Natural killer cell (primary cell): ENCODE measurements around the gene HPS4. TPM values are rescaled to one million over a fixed set of nuclear protein-coding genes. Genes with fewer than 3 reads are reported as not detected.
"Not testable (repeated sequence)": the region's sequence is repeated elsewhere in the genome, so short reads cannot be mapped to it uniquely, and the experiment has no call there.

Experiments used
- ATAC-seq, 3 donors: fragments of 150-1000 bp in 2 of 3; fragments of 200-7000 bp in 1 of 3; cut with Tn5 transposase; 1 replicate in 1 of 3; 2 replicates in 2 of 3; pipeline ENCODE4 v1.10.0; 2021; ENCODE audit warnings: mild to moderate bottlenecking in 2 of 3, moderate library complexity in 2 of 3
- DNase-seq, 2 donors: peaks; one replicate each; pipeline versions ENCODE4 v3.0.0 to v3.0.0-alpha.2; 2013 to 2021; ENCODE audit warnings: mixed read lengths in 1 of 2
- H3K27ac ChIP-seq: one replicate; pipeline ENCODE4 v1.5.1; 2013; ENCODE audit warnings: mild to moderate bottlenecking, low read length
- H3K27me3 ChIP-seq: one replicate; pipeline ENCODE4 v1.6.1; 2013; ENCODE audit warnings: low read length; ENCODE audit not compliant: control insufficient read depth, insufficient read depth
- H3K36me3 ChIP-seq: one replicate; pipeline ENCODE4 v1.6.1; 2013; ENCODE audit warnings: low read length; ENCODE audit not compliant: control insufficient read depth, insufficient read depth
- H3K4me1 ChIP-seq: one replicate; pipeline ENCODE4 v1.6.1; 2013; ENCODE audit warnings: low read length; ENCODE audit not compliant: control insufficient read depth, insufficient read depth
- H3K4me3 ChIP-seq: one replicate; pipeline ENCODE4 v1.5.1; 2013; ENCODE audit warnings: low read length
- H3K9me3 ChIP-seq: one replicate; pipeline ENCODE4 v1.6.1; 2013; ENCODE audit warnings: low read length; ENCODE audit not compliant: control insufficient read depth, insufficient read depth
- H3K27ac Mint-ChIP-seq, 2 donors: one replicate each; pipeline ENCODE4 v1.8.0; 2022; ENCODE audit warnings: mild to moderate bottlenecking in 2 of 2, mixed read lengths in 2 of 2, moderate library complexity in 1 of 2
- H3K27me3 Mint-ChIP-seq, 2 donors: one replicate each; pipeline ENCODE4 v1.8.0; 2022; ENCODE audit warnings: low read depth in 2 of 2, mixed read lengths in 2 of 2
- H3K36me3 Mint-ChIP-seq: one replicate; pipeline ENCODE4 v1.8.0; 2022; ENCODE audit warnings: mixed read lengths
- H3K4me1 Mint-ChIP-seq, 2 donors: one replicate each; pipeline ENCODE4 v1.8.0; 2022; ENCODE audit warnings: mixed read lengths in 2 of 2
- H3K4me3 Mint-ChIP-seq: one replicate; pipeline ENCODE4 v1.8.0; 2022; ENCODE audit warnings: mild to moderate bottlenecking, moderate library complexity, mixed read lengths
- H3K9me3 Mint-ChIP-seq, 2 donors: one replicate each; pipeline ENCODE4 v1.8.0; 2022; ENCODE audit warnings: mixed read lengths in 2 of 2
- WGBS: methylation state at CpG from one replicate; pipeline ENCODE4 v1.1.7; 2013; ENCODE audit warnings: missing lambda C conversion rate; ENCODE audit not compliant: insufficient coverage; 5-methylcytosine and 5-hydroxymethylcytosine counted together
- intact Hi-C: fragments of 100-400 bp; cut with micrococcal nuclease; formaldehyde crosslinking; loops from one replicate; pipeline ENCODE4 v1.14.2; 2022
- total RNA-seq, 4 donors: library from RNA; stranded (reverse); fragments of 120-200 nt in 1 of 4; gene quantifications; one replicate each; pipeline versions ENCODE4 v1.2.3 to v1.2.4, GENCODE V29; 2013 to 2022
- TF ChIP-seq, protein P1 (sequence below): fragments of 200-600 bp; IDR thresholded peaks from one replicate; pipeline ENCODE4 v1.8.0; 2022; ENCODE audit warnings: antibody characterized with exemption

The HPS4 gene
- 10 to 100 TPM; 44.8 to 53.6 (median 50.7) TPM for total RNA-seq
- total RNA-seq (2013): 39.8 TPM

DNA sequence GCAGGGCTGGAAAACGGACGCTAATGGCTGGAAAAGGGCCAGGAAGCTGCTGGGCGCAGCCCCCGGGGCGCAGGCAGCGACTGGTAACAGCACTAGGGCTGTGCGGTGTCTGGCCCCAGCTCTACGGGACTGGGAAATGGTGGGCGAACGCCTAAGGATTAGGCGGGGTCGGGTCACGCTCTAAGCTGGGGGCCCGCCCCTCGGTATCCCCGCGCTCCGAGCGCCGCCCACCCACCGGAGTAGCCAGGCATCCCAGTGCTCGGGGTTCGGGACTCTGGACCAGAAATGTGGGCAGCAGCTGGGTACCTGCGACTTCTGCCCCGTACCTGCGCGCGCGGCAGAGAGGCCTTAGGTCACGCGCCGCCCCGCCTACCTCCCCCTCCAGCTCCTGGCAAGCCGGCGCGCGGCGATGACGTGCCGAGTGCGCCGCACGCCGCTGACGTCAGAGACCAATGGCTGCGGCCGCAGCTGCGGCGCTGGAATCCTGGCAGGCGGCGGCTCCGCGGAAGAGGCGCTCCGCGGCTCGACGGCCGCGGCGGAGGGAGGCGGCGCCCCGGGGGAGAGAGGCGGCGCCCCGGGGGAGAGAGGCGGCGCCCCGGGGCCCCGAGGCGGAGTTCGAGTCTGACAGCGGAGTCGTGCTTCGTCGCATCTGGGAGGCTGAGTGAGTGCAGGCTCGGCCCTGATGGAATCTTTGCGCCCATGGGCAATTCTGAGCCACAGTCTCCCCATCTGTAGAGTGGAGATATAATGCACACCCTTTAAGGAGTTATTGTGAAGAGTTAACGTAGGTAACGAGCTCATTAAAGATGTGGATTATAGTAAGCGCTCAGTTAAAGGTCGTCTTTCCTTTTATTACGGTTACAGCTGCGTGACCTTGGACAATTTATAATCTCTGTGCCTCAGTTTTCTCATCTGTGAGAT lies at the start of gene HPS4, which contains the start of gene SRRD:
TSS of gene HPS4 (minus strand) at position 345 of the 921 bp plus-strand sequence. CDS start 2,021 bp downstream, outside the sequence.
TSS of gene SRRD (plus strand) at position 439 of the 921 bp plus-strand sequence. CDS start at position 453, 14 bp downstream.
- H3K27ac ChIP-seq: peak within 1 kb of the TSS; percentile 84
- H3K4me1 Mint-ChIP-seq: peaks cover 64 to 66% of the 10 kb centered on the region in 2 donors
- peak within 1 kb of the TSS; percentile 95 for H3K4me3 Mint-ChIP-seq
- H3K36me3 Mint-ChIP-seq: no peaks in the 10 kb centered on the region
- H3K27me3 Mint-ChIP-seq: no peaks in the 10 kb centered on the region
- no peaks in the 10 kb centered on the region for H3K9me3 Mint-ChIP-seq
- DNase-seq (peak; percentile 96 to 97), ATAC-seq (peak; percentile 83 to 92 (median 85))
- peaks cover 13% of the 10 kb centered on the region for H3K36me3 ChIP-seq
- H3K4me1 ChIP-seq: peaks cover 19% of the 10 kb centered on the region
- H3K27ac Mint-ChIP-seq: peak within 1 kb of the TSS; percentile 95 to 98
- no peaks in the 10 kb centered on the region for H3K27me3 ChIP-seq
- intact Hi-C loops: loop anchor here (1.0 to 2.0 kb wide), 3 partner anchors 19 to 189 kb away; partner anchors contain the start of gene TFIP11
- TF ChIP-seq, protein P1, sequence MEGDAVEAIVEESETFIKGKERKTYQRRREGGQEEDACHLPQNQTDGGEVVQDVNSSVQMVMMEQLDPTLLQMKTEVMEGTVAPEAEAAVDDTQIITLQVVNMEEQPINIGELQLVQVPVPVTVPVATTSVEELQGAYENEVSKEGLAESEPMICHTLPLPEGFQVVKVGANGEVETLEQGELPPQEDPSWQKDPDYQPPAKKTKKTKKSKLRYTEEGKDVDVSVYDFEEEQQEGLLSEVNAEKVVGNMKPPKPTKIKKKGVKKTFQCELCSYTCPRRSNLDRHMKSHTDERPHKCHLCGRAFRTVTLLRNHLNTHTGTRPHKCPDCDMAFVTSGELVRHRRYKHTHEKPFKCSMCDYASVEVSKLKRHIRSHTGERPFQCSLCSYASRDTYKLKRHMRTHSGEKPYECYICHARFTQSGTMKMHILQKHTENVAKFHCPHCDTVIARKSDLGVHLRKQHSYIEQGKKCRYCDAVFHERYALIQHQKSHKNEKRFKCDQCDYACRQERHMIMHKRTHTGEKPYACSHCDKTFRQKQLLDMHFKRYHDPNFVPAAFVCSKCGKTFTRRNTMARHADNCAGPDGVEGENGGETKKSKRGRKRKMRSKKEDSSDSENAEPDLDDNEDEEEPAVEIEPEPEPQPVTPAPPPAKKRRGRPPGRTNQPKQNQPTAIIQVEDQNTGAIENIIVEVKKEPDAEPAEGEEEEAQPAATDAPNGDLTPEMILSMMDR: no peak
- H3K4me3 ChIP-seq: peak within 1 kb of the TSS; percentile 91
- under 1% methylated on average over 85 of the region's 85 CpGs for WGBS
- no peaks in the 10 kb centered on the region for H3K9me3 ChIP-seq

DNA sequence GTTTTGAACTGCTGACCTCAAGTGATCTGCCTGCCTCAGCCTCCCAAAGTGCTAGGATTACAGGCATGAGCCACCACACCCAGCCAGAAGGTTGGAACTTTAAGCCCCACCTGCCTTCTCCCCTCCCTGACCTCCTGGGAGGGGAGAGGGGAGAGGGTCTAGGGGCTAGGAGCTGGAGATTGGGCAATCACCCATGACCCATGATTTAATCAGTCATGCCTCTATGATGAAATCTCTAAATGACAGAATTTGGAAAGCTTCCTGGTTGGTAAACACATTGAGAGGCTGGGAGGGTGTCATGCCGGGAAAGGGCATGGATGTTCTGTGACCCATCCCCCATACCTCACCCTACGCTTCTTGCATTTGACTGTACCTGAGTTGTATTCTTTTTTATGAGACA lies 45.8 kb upstream of the HPS4 start:
- Histone ChIP-seq H3K4me1 (no peaks in the 10 kb centered on the region), H3K36me3 (peaks cover 84% of the 10 kb centered on the region), H3K27ac (no peak overlapping the region), H3K4me3 (no peak overlapping the region), H3K27me3 (no peaks in the 10 kb centered on the region), H3K9me3 (no peaks in the 10 kb centered on the region)
- no peaks in the 10 kb centered on the region for H3K27me3 Mint-ChIP-seq
- no peaks in the 10 kb centered on the region for H3K9me3 Mint-ChIP-seq
- intact Hi-C loops: no loop called here
- DNase-seq (no peak), ATAC-seq (no peak)
- H3K36me3 Mint-ChIP-seq: peaks cover 31% of the 10 kb centered on the region
- peak overlapping the region in 1 of 2 donors; percentile 33 for H3K27ac Mint-ChIP-seq
- no peak overlapping the region for H3K4me3 Mint-ChIP-seq
- TF ChIP-seq, protein P1: no peak
- 100% methylated on average over 1 of the region's 2 CpGs for WGBS
- peaks cover 4 to 8% of the 10 kb centered on the region in 2 donors for H3K4me1 Mint-ChIP-seq

DNA sequence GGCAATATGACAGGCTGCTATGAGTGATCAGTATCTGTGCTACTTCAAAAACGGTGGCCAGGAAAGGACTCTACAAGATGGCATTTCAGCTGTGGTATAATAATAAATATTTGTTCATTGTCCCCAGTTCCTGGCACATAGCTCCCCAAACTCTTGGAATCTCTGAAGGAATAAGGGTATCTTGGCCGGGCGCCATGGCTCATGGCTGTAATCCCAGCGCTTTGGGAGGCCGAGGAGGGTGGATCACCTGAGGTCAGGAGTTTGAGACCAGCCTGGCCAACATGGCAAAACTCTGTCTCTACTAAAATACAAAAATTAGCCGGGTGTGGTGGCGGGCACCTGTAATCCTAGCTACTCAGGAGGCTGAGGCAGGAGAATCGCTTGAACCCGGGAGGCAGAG lies 44.9 kb upstream of the HPS4 start:
- H3K36me3 Mint-ChIP-seq: peaks cover 31% of the 10 kb centered on the region
- H3K27me3 ChIP-seq, H3K4me1 ChIP-seq, H3K4me3 Mint-ChIP-seq, H3K9me3 Mint-ChIP-seq, DNase-seq, H3K4me3 ChIP-seq, ATAC-seq, H3K9me3 ChIP-seq, H3K27ac ChIP-seq, intact Hi-C loops, H3K27me3 Mint-ChIP-seq, H3K4me1 Mint-ChIP-seq: not testable (repeated sequence)
- peaks cover 88% of the 10 kb centered on the region for H3K36me3 ChIP-seq
- 91% methylated on average over 6 of the region's 9 CpGs for WGBS
- H3K27ac Mint-ChIP-seq: peak overlapping the region; percentile 21 to 48
